HG03520 (cell line): ENCODE data around the gene ENTPD2.
A peak's percentile ranks its signal among the peaks of the same experiment; 100 is the strongest.

Source experiments
- ATAC-seq: cut with Tn5 transposase; IDR thresholded peaks from one replicate; pipeline ENCODE4 v1.9.1; 2021; ENCODE audit warnings: mild to moderate bottlenecking, moderate library complexity; ENCODE audit not compliant: unreplicated experiment

The ENTPD2 gene

GRCh38 chr9:137031904-137032640 lies 21.8 kb downstream of the ENTPD2 start, which contains the start of gene FUT7:
TSS of gene FUT7 (minus strand) at chr9:137032088. CDS start at chr9:137031991, 97 bp downstream.
- ATAC-seq: no peak

GRCh38 chr9:137030538-137031527 lies 23.0 kb downstream of the ENTPD2 start:
- ATAC-seq: no peak

GRCh38 chr9:137030006-137030405 lies 23.9 kb downstream of the ENTPD2 start:
- no peak for ATAC-seq

- peak; percentile 38 for ATAC-seq
These were observed 24.6 kb downstream of the ENTPD2 start for GRCh38 chr9:137029058-137029936.

- ATAC-seq: peak; percentile 35
These were observed 25.4 kb downstream of the ENTPD2 start for GRCh38 chr9:137028263-137029057.

GRCh38 chr9:137027369-137028262 lies 26.2 kb downstream of the ENTPD2 start, which contains the start of gene ABCA2:
TSS of gene ABCA2 (minus strand) at chr9:137028237. CDS start at chr9:137028140, 97 bp downstream.
- no peak for ATAC-seq

GRCh38 chr9:137026828-137027227 lies 27.0 kb downstream of the ENTPD2 start:
- ATAC-seq: no peak

GRCh38 chr9:137026384-137026783 lies 27.5 kb downstream of the ENTPD2 start:
- ATAC-seq: no peak

- ATAC-seq: no peak
These were observed 28.3 kb downstream of the ENTPD2 start for GRCh38 chr9:137025517-137025966.

GRCh38 chr9:137023583-137023991 lies 30.3 kb downstream of the ENTPD2 start:
- ATAC-seq: no peak

- ATAC-seq: no peak
These were observed 30.7 kb downstream of the ENTPD2 start for GRCh38 chr9:137023157-137023556.

- ATAC-seq: no peak
These were observed 31.2 kb downstream of the ENTPD2 start for GRCh38 chr9:137022662-137023008.

- no peak for ATAC-seq
These were observed 31.7 kb downstream of the ENTPD2 start for GRCh38 chr9:137021979-137022661.

- no peak for ATAC-seq
These were observed 32.3 kb downstream of the ENTPD2 start for GRCh38 chr9:137021568-137021978.

GRCh38 chr9:137020771-137021567 lies 32.9 kb downstream of the ENTPD2 start:
- ATAC-seq: no peak

GRCh38 chr9:137019891-137020683 lies 33.8 kb downstream of the ENTPD2 start:
- ATAC-seq: no peak
